NCI-H446 treated with DMSO at 0.1 percent for 48 hours (cell line): ENCODE measurements around the gene ZNF563.

Source experiments
- DNase-seq: peaks from one replicate; lab custom pipeline; 2025; lab: John Stamatoyannopoulos, UW

Gene ZNF563

DNA sequence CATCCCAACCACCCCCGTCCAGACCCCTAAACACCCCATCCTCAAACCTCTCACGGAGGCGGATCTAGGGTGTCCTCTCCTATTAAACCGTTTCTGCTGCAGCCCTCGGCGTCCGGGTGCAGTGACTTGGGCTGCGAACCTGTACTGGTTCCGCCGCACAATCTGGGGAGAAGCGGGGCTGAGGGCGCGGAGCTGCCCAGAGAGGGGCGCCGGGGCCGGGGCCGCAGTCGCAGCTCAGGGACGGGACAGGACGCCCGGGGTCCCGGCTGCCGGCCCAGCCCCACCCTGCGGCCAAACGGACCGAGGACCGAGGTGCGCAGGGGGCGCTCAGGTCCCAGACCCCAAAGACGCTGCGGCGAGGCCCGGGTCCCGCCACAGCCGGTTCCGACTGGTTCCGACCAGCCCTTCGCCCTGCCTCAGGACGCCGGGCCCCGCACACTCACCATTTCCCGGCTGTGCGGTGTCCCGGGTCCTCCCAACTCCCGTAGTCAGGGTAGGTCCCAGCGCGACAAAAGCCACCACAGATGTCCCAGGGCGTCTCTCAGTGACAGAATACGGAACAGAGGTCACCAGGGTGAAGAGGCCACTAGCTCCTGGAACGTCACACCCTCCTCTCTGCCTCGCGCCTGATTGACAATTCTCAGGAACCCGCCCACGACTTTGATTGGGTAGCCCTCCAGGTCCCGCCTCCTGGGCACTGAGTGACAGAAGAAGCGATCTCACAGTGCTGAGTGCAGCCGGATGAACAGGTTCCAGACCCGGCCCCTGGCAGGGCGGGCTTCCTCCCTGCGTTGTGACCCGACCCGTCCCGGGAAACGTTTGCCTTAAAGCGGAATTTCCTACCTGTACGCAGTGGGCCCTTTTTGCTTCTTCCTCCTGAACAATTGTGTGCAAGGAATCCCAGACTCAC, 38.9 kb downstream of the ZNF563 start, which contains the start of gene ZNF44:
Gene ZNF44, minus strand, starts transcription at position 635 of the 910 bp plus-strand sequence. Its CDS starts 189 bp downstream, at position 446.
- DNase-seq = peak; percentile 69

DNA sequence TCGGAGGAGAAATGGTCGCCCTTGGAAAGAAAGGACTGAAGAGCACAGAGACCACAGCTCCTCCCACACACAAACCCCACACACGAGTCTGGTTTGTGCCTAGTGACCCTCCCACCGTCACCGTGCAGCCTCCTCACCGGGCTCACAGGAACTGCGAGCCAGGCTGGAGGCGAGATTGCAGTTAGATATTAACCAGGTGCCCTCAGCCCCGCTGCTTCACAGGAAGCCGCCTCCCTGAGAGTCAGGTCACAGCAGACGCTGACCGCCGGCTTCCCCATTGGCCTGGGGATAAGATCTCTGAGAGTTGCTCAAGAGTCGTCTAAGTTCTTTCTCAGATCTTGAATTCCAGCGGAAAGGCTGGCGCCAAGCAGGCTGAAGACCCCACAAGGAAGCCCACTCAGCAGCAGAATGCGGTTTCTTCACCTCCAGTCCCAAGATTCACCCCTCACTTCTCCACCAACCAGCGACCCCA, 39.6 kb downstream of the ZNF563 start:
- DNase-seq = no peak

GRCh38 chr19:12289790-12290065, 43.7 kb downstream of the ZNF563 start:
- no peak for DNase-seq

DNA sequence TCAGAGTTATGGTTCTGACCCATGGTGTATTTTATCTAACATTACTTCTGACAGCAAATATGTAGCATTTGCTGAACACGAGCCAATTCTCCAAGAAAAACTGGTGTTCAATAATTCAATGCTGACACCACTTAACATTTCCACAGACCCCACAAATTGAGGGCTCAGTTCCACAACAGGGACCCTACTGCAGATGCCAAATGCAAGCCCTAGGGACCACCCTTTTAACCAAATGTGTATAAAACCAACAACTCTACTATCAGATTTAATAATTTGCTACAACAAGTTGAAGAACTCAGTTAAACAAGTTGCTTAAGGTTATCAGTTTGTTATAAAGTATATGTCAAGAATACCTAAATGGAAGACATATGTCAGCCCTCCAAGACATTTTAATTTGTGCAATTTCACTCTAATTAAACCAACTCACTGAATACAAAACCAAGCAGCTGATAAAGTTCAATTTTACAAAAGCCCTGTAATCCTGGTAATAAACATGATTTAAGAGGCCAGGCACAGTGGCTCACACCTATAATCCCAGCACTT, 45.4 kb downstream of the ZNF563 start:
- DNase-seq = no peak

DNA sequence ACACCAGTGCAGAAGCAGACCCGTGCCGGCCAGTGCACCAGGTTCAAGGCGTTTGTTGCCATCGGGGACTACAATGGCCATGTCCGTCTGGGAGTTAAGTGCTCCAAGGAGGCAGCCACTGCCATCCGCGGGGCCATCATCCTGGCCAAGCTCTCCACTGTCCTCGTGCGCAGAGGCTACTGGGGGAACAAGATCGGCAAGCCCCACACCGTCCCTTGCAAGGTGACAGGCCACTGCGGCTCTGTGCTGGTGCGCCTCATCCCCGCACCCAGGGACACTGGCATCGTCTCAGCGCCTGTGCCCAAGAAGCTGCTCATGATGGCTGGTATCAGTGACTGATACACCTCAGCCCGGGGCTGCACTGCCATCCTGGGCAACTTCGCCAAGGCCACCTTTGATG, 48.8 kb downstream of the ZNF563 start:
- DNase-seq = no peak

- DNase-seq = no peak
Observed at GRCh38 chr19:12284226-12284625, 49.2 kb downstream of the ZNF563 start.

GRCh38 chr19:12278713-12279112, 54.7 kb downstream of the ZNF563 start:
- no peak for DNase-seq

DNA sequence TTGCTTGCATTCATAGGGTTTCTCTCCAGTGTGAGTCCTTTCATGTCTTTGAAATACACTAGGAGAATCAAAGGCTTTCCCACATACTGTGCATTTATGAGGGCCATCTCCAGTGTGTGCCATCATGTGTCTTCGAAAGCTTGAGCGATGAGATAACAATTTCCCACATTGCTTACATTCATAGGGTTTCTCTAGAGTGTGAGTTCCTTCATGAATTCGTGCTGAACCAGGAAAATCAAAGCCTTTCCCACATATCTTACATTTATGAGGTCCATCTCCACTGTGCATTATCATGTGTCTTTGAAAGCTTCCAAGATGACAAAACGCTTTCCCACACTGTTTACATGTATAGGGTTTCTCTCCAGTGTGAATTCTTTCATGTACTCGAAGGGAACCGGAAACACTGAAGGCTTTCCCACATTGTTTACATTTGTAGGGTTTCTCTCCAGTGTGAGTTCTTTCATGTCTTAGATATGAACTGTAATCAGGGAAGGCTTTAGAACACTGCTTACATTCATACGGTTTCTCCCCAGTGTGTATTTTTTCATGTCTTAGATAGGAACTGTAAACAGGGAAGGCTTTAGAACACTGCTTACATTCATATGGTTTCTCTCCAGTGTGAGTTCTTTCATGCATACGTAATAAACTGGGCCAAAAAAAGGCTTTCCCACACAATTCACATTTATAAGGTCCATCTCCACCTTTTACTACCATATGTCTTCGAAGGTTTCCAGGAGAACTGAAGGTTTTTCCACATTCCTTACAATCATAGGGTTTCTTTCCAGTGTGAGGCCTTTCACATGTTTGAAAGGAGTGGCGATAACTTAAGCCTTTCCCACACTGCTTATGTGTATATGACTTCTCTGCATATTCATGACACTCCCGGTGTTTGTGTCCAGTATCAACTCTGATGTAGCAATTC, 60.2 kb downstream of the ZNF563 start:
- DNase-seq = no peak

DNA sequence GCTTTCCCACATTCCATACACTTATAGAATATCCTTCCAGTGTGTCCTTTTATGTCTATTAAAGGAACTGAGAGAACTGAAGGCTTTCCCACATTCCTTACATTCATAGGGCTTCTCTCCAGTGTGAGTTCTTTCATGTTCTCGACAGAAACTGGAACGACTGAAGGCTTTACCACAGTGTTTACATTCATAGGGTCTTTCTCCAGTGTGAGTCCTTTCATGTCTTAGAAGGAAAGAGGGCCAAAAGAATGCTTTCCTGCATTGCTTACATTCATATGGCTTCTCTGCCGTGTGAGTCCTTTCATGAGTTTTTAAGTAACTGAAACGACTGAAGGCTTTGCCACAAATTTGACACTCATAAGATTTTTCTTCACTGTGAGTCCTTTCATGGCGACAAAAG, 61.0 kb downstream of the ZNF563 start:
- no peak for DNase-seq

- DNase-seq = no peak
Observed at GRCh38 chr19:12270854-12271253, 62.6 kb downstream of the ZNF563 start.
